SKM-1 treated with dmso at 0.1 percent for 144 hours (cell line): ENCODE results near the gene RELT.

ENCODE experiments used
- DNase-seq: peaks from one replicate; lab custom pipeline; 2025; ENCODE audit not compliant: unreplicated experiment; lab: John Stamatoyannopoulos, UW

The RELT gene

GRCh38 chr11:73401924-73402833, 26.0 kb downstream of the RELT start:
- DNase-seq, result no peak

- peak; percentile 7 for DNase-seq
These were observed 26.6 kb downstream of the RELT start for GRCh38 chr11:73402834-73403185.

GRCh38 chr11:73403541-73403940, 27.3 kb downstream of the RELT start:
- no peak for DNase-seq

GRCh38 chr11:73404048-73404447, 27.8 kb downstream of the RELT start:
- DNase-seq, result peak; percentile 68

- no peak for DNase-seq
These were observed 28.4 kb downstream of the RELT start for GRCh38 chr11:73404506-73405145.

- no peak for DNase-seq
These were observed 28.9 kb downstream of the RELT start for GRCh38 chr11:73405146-73405510.

GRCh38 chr11:73406131-73406530, 29.9 kb downstream of the RELT start:
- DNase-seq, result no peak

GRCh38 chr11:73406619-73407018, 30.4 kb downstream of the RELT start:
- no peak for DNase-seq

GRCh38 chr11:73409431-73409830, 33.2 kb downstream of the RELT start:
- no peak for DNase-seq

GRCh38 chr11:73410627-73411026, 34.4 kb downstream of the RELT start:
- no peak for DNase-seq

GRCh38 chr11:73411031-73411430, 34.8 kb downstream of the RELT start:
- no peak for DNase-seq

- no peak for DNase-seq
These were observed 36.1 kb downstream of the RELT start for GRCh38 chr11:73412308-73412707.

- peak; percentile 11 for DNase-seq
These were observed 37.1 kb downstream of the RELT start for GRCh38 chr11:73413256-73413655.

GRCh38 chr11:73414977-73415651, 38.9 kb downstream of the RELT start:
- peak; percentile 78 for DNase-seq

- DNase-seq, result no peak
These were observed 39.8 kb downstream of the RELT start for GRCh38 chr11:73415854-73416615.

- no peak for DNase-seq
These were observed 40.6 kb downstream of the RELT start for GRCh38 chr11:73416786-73417185.

- DNase-seq, result no peak
These were observed 43.9 kb downstream of the RELT start for GRCh38 chr11:73420136-73420535.

- DNase-seq, result no peak
These were observed 46.7 kb downstream of the RELT start for GRCh38 chr11:73422886-73423285.

GRCh38 chr11:73423506-73423905, 47.3 kb downstream of the RELT start:
- DNase-seq, result no peak

GRCh38 chr11:73425108-73425507, 48.9 kb downstream of the RELT start:
- DNase-seq, result peak; percentile 42

GRCh38 chr11:73426219-73426850, 50.1 kb downstream of the RELT start:
- DNase-seq, result no peak
